Muscle of back (tissue), 11 donors: ENCODE results near the gene HIGD1A. TPM values are rescaled to one million over a fixed set of nuclear protein-coding genes. Genes with fewer than 3 reads are reported as not detected.

Experiments
- DNase-seq, 3 donors: peaks; one replicate each; pipeline versions ENCODE4 v3.0.0 to v3.0.0-alpha.2; 2013
- polyA plus RNA-seq, 10 donors: library from polyadenylated mRNA; unstranded; fragments of 120-200 nt; gene quantifications; one replicate each; pipeline ENCODE4 v1.2.1, GENCODE V29; 2013; ENCODE audit not compliant: insufficient read length in 10 of 10

Gene HIGD1A
- polyA plus RNA-seq, 10 donors, result 76.6 to 96.1 (median 84.9) TPM

DNA sequence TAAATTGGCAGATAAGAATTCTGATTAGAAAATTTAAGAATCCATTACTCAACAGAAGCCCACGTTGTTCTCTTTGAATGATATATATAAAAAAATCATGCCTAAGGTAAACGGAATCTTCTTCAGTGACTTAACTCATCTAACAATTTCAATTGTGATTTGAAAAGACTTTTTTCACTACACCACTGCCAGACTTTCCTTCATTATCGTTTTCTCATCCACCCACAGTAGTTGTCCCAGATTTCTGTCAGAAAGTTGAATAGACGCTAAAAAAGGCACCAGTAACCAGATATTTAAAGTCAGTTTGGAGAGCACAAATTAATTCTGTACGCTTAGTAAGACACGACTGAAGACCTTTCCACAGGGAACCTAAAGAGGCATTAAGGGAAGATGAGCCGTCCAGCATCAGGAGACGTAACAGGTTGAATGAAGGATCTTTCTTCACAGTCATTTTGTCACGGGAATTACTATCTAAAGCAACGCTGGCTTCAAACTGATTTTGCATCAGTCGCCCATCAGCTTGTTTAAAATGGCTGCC, 1.3 kb downstream of the HIGD1A start:
- DNase-seq, result no peak

DNA sequence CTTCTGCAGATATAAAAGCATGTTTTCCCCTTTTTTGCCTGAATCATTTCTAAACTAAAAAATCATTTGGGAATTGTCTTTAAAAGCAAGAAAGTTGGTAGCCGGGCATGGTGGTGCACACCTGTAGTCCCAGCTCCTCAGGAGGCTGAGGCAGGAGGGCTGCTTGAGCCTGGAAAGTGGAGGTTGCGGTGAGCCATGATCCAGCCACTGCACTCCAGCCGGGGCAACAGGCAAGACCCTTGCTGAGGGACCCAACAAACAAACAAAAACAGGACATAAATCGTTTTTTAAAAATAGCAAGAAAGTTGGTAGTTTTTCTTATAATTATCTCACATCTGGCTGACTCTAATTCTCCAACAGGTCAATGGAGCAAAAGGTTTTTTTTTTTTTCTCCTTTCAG, 2.5 kb downstream of the HIGD1A start:
- no peak for DNase-seq

GRCh38 chr3:42801048-42801620, 3.2 kb downstream of the HIGD1A start:
- no peak for DNase-seq

- no peak for DNase-seq
Measured at GRCh38 chr3:42800251-42800650, 4.0 kb downstream of the HIGD1A start.

- DNase-seq, result no peak
Measured at GRCh38 chr3:42799376-42799775, 4.9 kb downstream of the HIGD1A start.

- no peak for DNase-seq
Measured at GRCh38 chr3:42796332-42796885, 7.9 kb downstream of the HIGD1A start.

GRCh38 chr3:42795621-42796181, 8.6 kb downstream of the HIGD1A start:
- no peak for DNase-seq

DNA sequence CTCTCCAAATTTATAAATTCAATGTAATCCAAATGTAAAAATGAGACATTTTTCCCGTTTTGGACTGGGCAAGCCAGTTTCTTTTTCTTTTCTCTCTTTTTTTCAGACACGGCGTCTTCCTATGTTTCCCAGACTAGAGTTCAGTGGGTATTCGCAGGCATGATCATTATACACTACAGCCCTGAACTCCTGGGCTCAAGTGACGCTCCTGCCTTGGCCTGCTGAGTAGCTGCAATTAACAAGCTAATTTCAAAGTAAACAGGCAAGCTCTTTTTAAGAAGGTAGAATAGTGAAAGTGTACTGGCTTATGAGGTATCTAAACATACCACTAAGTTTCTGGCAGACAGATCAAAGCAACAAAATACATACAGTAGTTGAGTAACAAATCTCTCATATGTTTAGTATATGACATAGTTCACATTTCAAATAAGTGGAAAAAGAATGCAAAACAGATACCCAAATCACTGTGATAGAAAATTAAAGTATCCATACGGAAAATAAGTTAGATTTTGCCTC, 13.5 kb downstream of the HIGD1A start:
- no peak for DNase-seq

DNA sequence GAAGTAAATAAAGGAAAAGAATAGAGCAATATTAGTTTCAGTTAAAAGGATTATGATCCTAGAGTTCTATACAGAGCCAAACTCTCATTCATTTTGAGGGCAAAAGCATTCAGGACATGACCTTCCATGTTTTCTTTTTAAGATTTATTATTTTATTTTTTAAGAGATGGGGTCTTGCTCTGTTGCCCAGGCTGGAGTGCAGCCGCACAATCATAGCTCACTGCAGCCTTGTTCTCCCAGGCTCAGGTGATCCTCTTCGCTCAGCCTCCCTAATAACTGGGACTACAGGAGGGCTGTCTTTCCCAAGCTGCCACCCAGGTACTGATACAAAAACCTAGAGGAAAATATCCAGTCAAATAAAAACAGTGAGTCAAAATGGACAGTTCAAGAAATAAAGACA, 17.7 kb downstream of the HIGD1A start:
- DNase-seq, result no peak

DNA sequence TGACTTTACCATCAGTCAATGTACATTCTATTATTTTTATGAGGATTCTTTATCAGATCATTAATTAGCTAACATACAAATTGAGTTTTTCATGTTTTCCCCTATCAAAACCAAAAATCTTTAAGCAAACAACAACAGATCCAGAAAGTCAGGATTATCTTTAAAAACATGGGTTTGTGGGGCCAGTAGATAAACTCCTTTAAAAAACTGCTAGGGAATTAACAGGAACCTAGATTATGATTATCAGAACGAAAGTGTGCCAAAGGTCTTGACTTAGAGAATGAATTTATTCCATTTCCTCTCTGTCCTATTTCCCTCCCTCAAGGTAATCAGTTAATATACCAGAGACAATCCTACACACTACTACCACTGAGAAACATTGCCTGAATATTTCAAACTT, 18.1 kb downstream of the HIGD1A start:
- DNase-seq, result no peak

DNA sequence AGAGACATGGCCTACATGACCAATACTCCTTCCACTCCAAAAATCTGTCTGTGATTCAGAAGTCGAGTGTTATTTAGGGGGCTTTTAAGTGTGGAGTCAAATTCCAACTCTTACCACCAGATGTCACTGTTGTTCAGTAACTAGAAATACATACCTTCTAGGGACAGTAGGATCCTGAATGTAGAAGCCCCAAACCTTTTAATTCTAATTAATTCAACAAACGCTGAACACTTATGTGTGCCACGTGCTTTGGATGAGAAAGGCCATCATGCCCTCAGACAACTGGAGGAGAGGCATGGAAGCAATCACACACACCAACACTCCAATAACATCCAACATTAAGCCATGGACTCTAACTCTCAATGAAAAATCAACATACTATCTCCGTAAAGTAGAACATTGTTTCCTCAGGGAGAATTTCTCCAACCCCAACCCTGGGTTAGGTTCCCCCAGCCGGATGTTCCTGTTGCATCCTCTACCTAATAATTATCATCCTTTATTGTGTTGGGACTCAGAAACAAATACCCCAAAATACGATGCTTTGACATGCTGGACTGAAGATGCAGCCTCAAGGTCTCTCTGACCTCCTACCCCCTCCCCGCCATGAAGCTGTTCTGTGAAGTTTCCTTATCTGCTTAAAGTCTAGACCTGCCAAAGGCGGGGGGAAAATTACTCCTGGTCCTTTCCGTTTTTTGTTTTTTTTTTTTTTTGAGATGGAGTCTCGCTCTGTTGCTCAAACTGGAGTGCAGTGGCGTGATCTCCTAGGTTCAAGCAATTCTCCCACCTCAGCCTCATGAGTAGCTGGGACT, 23.2 kb downstream of the HIGD1A start:
- peak; percentile 66 to 83 (median 82) for DNase-seq

DNA sequence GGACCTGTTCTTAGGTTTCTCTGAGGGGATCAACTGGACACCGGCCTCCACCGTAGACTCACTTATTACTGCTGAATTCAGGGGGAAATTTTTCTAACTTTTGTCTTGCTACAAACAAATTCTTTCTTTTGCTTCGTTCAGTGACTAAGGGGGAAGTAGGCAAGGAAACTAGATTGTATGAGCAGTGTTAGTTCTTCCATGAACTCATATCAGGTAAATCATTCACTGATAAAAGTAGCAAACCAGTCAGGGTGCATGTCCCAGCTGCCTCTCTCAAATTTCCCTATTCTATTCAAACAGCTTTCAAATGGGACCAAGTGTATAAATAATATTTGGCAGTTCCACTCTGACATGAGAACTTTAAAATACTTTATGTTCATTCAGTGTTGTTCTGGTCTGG, 23.9 kb downstream of the HIGD1A start:
- no peak for DNase-seq

DNA sequence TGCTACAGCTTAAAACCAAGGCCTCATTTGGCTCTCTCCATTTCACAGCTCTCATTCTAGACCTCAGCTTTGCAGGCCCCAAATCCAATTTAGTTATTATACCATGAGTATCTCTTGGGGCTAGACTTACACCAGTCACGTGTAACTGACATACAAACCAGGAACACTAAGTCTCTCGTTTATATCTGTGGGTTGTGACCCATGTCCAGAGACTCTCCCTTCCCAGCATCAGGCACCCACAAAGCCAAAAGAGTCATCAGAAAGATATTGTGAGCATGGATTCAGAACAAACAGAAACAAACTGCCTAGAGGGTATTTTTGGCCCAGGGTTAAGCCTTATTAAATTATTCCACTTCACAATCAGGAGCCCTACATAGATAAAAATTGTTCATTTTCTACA, 25.6 kb downstream of the HIGD1A start:
- peak in 1 of 3 donors; percentile 24 for DNase-seq

DNA sequence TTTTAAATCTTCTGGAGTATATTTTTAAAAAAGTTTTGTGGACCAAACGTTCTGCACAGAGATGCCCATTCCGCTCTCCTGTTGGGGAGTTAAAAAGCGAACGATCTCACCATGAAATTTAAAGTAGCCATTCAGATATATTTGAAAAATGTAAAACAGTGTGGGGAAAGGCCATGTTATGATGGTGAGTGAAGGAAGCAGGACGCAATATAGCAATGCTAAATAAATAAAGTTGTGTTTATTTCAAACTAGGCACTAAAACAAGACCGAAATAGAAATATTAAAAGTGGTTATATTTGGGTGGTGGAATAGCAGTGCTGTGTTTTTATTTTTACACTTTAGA, 30.9 kb downstream of the HIGD1A start:
- DNase-seq, result no peak

DNA sequence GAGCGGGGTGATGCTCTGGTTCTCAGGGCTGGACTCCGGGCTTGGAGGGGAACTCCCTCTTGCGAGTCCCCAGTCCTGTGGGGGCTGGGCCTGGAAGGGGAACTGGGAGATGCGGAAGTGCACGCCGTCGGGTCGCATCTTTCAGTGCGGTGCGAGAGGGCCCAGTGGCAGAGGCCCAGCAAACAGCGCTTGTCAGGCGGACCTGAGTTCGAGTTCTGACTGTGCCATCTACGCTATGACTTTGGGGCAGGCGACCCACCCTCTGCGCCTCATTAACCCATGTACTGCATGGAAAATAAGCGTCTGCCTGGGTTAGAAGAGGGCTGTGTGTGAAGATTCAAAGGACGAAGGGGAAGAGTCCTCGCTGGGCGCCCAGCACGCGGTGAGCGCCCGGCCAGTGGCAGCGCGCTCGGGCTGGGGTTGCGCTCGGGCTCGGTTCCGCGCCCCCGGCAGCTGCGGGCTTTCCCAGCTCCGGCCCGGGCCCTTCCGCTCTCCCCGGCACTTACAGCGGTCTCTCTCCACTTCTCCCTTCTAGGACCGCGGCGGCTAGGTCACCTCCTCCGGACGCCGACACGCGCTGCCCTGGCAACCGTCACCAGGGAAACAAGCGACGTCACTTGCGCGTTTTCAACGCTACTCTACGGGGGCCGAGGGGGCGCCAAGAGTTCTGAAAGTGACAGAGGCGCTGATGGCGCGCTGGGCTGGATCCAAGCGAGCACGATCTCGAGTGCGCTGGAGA, 31.5 kb downstream of the HIGD1A start, which contains the start of gene CCDC13:
Gene CCDC13, minus strand, starts transcription at position 584 of the 739 bp plus-strand sequence. CDS start 14,908 bp downstream, outside the sequence.
- DNase-seq, result peak; percentile 89 to 97 (median 95)

- DNase-seq, result no peak
Measured at GRCh38 chr3:42771271-42771670, 33.0 kb downstream of the HIGD1A start.

DNA sequence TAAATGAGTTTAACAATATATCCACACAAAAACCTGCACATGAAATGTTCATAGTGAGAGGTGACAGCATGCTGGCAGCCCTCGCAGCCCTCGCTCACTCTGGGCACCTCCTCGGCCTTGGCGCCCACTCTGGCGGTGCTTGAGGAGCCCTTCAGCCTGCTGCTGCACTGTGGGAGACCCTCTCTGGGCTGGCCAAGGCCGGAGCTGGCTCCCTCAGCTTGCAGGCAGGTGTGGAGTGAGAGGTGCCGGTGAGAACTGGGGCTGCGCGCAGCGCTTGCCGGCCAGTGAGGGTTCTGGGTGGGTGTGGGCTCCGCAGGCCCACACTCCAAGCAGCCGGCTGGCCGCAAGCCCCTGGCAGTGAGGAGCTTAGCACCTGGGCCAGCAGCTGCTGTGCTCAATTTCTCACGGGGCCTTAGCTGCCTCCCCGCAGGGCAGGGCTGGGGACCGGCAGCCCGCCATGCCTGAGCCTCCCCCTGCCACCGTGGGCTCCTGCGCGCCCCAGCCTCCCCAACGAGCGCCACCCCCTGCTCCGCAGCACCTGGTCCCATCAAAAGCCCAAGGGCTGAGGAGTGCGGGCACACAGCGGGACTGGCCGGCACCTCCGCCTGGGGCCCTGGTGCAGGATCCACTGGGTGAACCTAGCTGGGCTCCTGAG, 34.7 kb downstream of the HIGD1A start:
- no peak for DNase-seq

DNA sequence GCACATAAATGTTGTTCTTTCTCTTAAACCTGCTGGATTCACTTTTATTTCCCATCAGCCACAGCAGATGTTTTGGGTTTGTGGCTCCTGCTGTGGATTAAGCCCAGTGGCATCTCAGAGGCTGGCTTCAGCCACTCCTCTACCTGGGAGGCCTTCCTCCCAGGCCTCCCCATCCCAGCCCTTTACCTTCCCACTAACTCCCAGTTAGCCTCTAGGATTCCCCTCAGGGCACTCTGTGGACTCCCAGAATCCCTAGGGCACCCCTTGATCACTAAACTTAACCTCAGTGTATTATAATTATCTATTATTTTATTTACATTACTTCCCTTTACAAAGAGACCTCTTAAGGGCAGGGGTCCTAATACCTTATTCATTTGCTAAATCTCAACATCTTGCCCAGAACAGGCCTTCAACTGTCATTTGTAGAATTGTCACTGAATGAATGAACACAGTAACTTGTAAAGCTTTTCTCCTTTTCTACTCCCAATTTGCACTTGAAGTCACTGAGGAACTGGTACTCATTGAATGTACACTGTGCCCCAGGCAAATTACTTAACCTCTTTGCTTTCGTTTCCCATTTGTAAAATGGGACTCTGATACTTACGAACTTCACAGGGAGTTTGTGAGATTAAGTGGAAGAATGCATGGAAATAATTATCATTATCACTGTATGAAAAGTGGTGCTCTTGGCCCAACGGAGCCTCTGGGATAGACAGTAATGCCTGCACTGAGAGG, 39.6 kb downstream of the HIGD1A start:
- no peak for DNase-seq

DNA sequence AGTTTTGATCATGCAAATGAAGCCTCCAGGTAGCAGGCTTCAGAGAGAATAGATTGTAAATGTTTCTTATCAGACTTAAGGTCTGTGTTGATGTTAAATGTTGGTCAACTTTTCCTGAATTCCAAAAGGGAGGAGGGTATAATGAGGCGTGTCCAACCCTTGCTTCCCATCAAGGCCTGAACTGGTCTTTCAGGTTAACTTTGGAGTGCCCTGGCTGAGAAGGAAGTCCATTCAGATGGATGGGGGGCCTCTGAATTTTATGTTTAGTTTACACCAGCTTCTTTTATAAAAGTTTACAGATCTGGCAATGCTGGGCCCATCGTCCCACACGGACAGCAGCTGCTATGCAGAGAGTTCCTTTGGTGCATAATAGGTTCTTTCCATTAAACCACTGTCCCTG, 40.2 kb downstream of the HIGD1A start:
- DNase-seq, result no peak

DNA sequence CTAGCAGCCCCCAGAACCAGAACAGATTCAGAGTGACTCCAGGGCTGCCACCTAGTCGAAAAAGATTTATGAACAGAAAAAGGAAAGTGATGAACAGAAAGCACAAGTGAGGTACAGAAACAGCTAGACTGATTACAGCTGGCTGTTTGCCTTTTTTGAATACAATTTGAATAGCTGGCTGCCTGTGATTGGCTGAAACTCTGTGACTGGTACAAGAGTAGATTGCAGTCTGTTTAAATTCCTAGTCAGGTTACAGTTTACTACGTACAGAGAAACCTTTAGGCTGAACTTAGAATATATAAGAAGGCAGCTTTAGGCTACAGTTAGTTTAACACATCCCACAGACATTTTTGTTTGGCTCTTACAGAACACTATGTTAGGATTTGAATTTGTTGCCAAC, 41.3 kb downstream of the HIGD1A start:
- DNase-seq, result no peak
